Aortic smooth muscle cell (primary cell): ENCODE measurements around the gene ZNF112. TPM values are rescaled to one million over a fixed set of nuclear protein-coding genes. Genes with fewer than 3 reads are reported as not detected.

Experiments used
- total RNA-seq: library from RNA; depleted of rRNA; stranded (reverse); fragments of >200 nt; gene quantifications from 2 replicates; pipeline ENCODE4 v1.2.3, GENCODE V29; 2014

Gene ZNF112
- total RNA-seq = 7.5 and 9.1 TPM in 2 replicates

GRCh38 chr19:44356383-44357111 lies at the start of gene ZNF112:
Gene ZNF112 (minus strand): TSS chr19:44356680. CDS start chr19:44340539, 16,141 bp downstream.

GRCh38 chr19:44401139-44402115 lies 44.9 kb upstream of the ZNF112 start, which contains the start of gene ZNF285:
Gene ZNF285 (minus strand): TSS chr19:44401608. CDS start chr19:44397213, 4,395 bp downstream.

GRCh38 chr19:44304659-44305193 lies 51.8 kb downstream of the ZNF112 start, which contains the start of gene ZNF235:
Gene ZNF235 (minus strand): TSS chr19:44305025. CDS start chr19:44303404, 1,621 bp downstream.

Other genes starting within 250 kb of the ZNF112 start
- 7.1 and 7.8 TPM in 2 replicates for gene ZNF225, start 243.3 kb downstream of the ZNF112 start, total RNA-seq
- gene ZNF234, start 215.1 kb downstream of the ZNF112 start, total RNA-seq = 12.4 and 16.6 TPM in 2 replicates
- 21.4 and 22.1 TPM in 2 replicates for gene ZNF226, start 191.6 kb downstream of the ZNF112 start, total RNA-seq
- gene ZNF227, start 144.1 kb downstream of the ZNF112 start, total RNA-seq = 22.5 and 24.3 TPM in 2 replicates
- gene ZNF233, start 96.8 kb downstream of the ZNF112 start, total RNA-seq = 1.8 and 2.2 TPM in 2 replicates
- gene ZNF235, start 51.7 kb downstream of the ZNF112 start, total RNA-seq = 2.9 TPM in 2 replicates
- 2.4 and 4.0 TPM in 2 replicates for gene ZNF285, start 44.9 kb upstream of the ZNF112 start, total RNA-seq
- 11.9 and 12.2 TPM in 2 replicates for gene ZNF229, start 91.8 kb upstream of the ZNF112 start, total RNA-seq
- gene ZNF180, start 143.8 kb upstream of the ZNF112 start, total RNA-seq = 7.0 and 7.4 TPM in 2 replicates
- not detected in 2 replicates for gene CEACAM20, start 173.0 kb upstream of the ZNF112 start, total RNA-seq